Gastroesophageal sphincter (tissue), 3 donors: ENCODE results near the gene RMND1.

Experiments
- CTCF ChIP-seq, 4 experiments: fragments of 200-600 bp in 2 of 4; fragments of 450-650 bp in 2 of 4; sonication (generic) in 1 of 4; IDR thresholded peaks; one replicate each; pipeline ENCODE4 v1.5.1; 2017 to 2019; ENCODE audit warnings: antibody characterized with exemption in 4 of 4, mild to moderate bottlenecking in 2 of 4, moderate library complexity in 2 of 4
- POLR2A ChIP-seq, 2 donors: fragments of 450-650 bp; IDR thresholded peaks; one replicate each; pipeline ENCODE4 v1.6.1; 2017; ENCODE audit warnings: antibody characterized with exemption in 2 of 2, mild to moderate bottlenecking in 2 of 2, moderate library complexity in 1 of 2
- POLR2AphosphoS5 ChIP-seq: sonication (generic); formaldehyde crosslinking; IDR thresholded peaks from one replicate; pipeline ENCODE4 v1.6.1; 2017; ENCODE audit warnings: antibody characterized with exemption

DNA sequence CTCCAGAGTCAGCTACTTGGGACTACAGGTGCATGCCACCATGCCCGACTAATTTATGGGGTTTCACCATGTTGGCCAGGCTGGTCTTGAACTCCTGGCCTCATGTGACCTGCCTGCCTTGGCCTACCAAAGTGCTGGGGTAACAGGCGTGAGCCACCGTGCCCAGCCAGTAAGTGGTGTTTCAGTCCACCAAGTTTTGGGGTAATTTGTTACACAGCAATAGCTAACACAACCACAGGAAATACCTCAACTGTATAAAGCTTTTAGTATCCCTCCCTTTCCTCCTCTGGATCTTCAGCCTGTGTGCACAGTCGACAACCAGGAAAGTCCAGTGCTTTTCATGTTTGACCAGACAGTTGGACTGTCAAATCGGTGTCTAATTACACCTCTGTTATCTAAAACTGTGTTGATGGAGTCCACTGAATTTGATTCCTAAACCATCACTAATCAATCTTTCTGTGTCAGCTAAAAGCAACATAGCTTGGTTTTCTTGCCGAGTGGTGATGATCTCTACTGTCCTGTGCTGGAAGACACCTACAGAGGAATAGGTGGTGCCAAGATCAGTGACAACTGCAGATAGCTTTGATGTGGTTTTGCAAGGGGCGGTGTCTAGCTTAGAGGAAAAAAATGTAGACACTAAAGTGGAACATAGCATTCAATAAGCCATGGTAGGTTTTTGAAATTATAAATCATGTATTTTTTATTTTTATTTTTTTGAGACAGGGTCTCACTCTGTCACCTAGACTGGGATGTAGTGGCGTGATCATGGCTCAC lies 38.4 kb downstream of the RMND1 start:
- TF ChIP-seq CTCF (IDR thresholded peaks at IDR 0.05): no peak
- TF ChIP-seq POLR2A (IDR thresholded peaks at IDR 0.05): no peak
- no peak for TF ChIP-seq POLR2AphosphoS5
